T-cell (primary cell): ENCODE measurements around the gene UBALD2. TPM values are rescaled to one million over a fixed set of nuclear protein-coding genes. Genes with fewer than 3 reads are reported as not detected.

ENCODE experiments used
- ATAC-seq, 4 experiments: fragments of 200-7000 bp in 3 of 4; fragments of 150-1000 bp in 1 of 4; cut with Tn5 transposase; replicated peaks in 1 of 4; 1 replicate in 3 of 4; 2 replicates in 1 of 4; pipeline ENCODE4 v1.10.0; 2021; ENCODE audit warnings: moderate library complexity in 3 of 4, mild to moderate bottlenecking in 2 of 4, moderate number of reproducible peaks in 1 of 4
- CTCF ChIA-PET, 2 donors: fragments of 300-600 bp; sonication (Branson Sonifier 250); formaldehyde crosslinking; loops; one replicate each; lab custom pipeline; 2022; ENCODE audit warnings: antibody characterized with exemption in 2 of 2; lab: Charles Lee
- POLR2A ChIA-PET, 2 donors: fragments of 300-600 bp; sonication (Branson Sonifier 250); formaldehyde crosslinking; loops; one replicate each; lab custom pipeline; 2022; ENCODE audit warnings: antibody characterized with exemption in 2 of 2; lab: Charles Lee
- DNase-seq, 35 experiments: peaks; one replicate each; pipeline versions ENCODE4 v3.0.0 to v3.0.0-alpha.2; 2013 to 2023
- H3K27ac ChIP-seq: one replicate; pipeline ENCODE4 v1.5.1; 2013; ENCODE audit warnings: low read length
- H3K27me3 ChIP-seq, 2 experiments: replicated peaks in 1 of 2; 1 replicate in 1 of 2; 2 replicates in 1 of 2; pipeline versions ENCODE4 v1.6.1 to v1.7.0; 2013; ENCODE audit warnings: low read length in 1 of 2, mixed read lengths in 1 of 2; ENCODE audit not compliant: control insufficient read depth in 2 of 2, insufficient read depth in 2 of 2; ENCODE audit errors: extremely low read depth in 1 of 2
- H3K36me3 ChIP-seq, 2 donors: 1 replicate in 1 of 2; 2 replicates in 1 of 2; pipeline versions ENCODE4 v1.6.1 to v1.7.0; 2013; ENCODE audit warnings: low read length in 1 of 2; ENCODE audit not compliant: control insufficient read depth in 2 of 2, insufficient read depth in 1 of 2; ENCODE audit errors: extremely low read depth in 1 of 2
- H3K4me1 ChIP-seq, 2 experiments: 1 replicate in 1 of 2; 2 replicates in 1 of 2; pipeline versions ENCODE4 v1.6.1 to v1.7.0; 2013; ENCODE audit warnings: low read length in 2 of 2, mixed read lengths in 1 of 2; ENCODE audit not compliant: insufficient read depth in 2 of 2, control insufficient read depth in 1 of 2; ENCODE audit errors: extremely low read depth in 1 of 2
- H3K4me3 ChIP-seq, 2 donors: 1 replicate in 1 of 2; 2 replicates in 1 of 2; pipeline versions ENCODE4 v1.5.1 to v1.7.0; 2013; ENCODE audit warnings: mild to moderate bottlenecking in 2 of 2, low read length in 1 of 2, moderate library complexity in 1 of 2; ENCODE audit not compliant: control insufficient read depth in 1 of 2; ENCODE audit errors: extremely low read depth in 1 of 2
- H3K9me3 ChIP-seq: 2 replicates; pipeline ENCODE4 v1.7.0; 2013
- H3K27ac Mint-ChIP-seq, 2 donors: one replicate each; pipeline ENCODE4 v1.8.0; 2020 to 2021; ENCODE audit warnings: mild to moderate bottlenecking in 2 of 2, mixed read lengths in 2 of 2
- H3K27me3 Mint-ChIP-seq, 2 donors: one replicate each; pipeline ENCODE4 v1.8.0; 2021 to 2022; ENCODE audit warnings: mixed read lengths in 2 of 2
- H3K36me3 Mint-ChIP-seq: one replicate; pipeline ENCODE4 v1.8.0; 2021; ENCODE audit warnings: mixed read lengths
- H3K4me1 Mint-ChIP-seq, 3 donors: one replicate each; pipeline ENCODE4 v1.8.0; 2020 to 2022; ENCODE audit warnings: mixed read lengths in 3 of 3, mild to moderate bottlenecking in 1 of 3
- H3K4me3 Mint-ChIP-seq, 3 donors: one replicate each; pipeline ENCODE4 v1.8.0; 2020 to 2022; ENCODE audit warnings: mild to moderate bottlenecking in 3 of 3, mixed read lengths in 3 of 3, moderate library complexity in 3 of 3
- H3K9me3 Mint-ChIP-seq, 3 donors: one replicate each; pipeline ENCODE4 v1.8.0; 2020 to 2022; ENCODE audit warnings: mixed read lengths in 3 of 3
- WGBS: methylation state at CpG from one replicate; pipeline ENCODE4 v1.1.5; 2013; ENCODE audit warnings: missing lambda C conversion rate; ENCODE audit not compliant: insufficient coverage; 5-methylcytosine and 5-hydroxymethylcytosine counted together
- total RNA-seq, 35 experiments: library from RNA in 6 of 35; stranded (reverse) in 6 of 35; fragments of 120-200 nt in 1 of 35; gene quantifications; one replicate each; pipeline versions ENCODE4 v1.2.1 to v1.2.4 and lab custom pipeline; 2013 to 2026

Gene UBALD2
- total RNA-seq, 5 donors from 2014 or later (not counting 1 experiment from before 2014, with no cell fraction given) = 163 to 277 (median 177) TPM

- Mint-ChIP-seq H3K27ac (peak overlapping the region; percentile 95 to 96), H3K4me3 (peak overlapping the region; percentile 31 to 91 (median 85)), H3K4me1 (peaks cover 68 to 72% (median 70%) of the 10 kb centered on the region in 3 donors), H3K9me3 (no peaks in the 10 kb centered on the region), H3K36me3 (peaks cover 23% of the 10 kb centered on the region), H3K27me3 (no peaks in the 10 kb centered on the region)
- CTCF ChIA-PET = interaction anchor here in 1 of 2 donors (0.5 to 1.1 kb wide), 2 partner anchors 55 to 90 kb away, joined by 3 read pairs; no protein-coding TSS in a partner anchor
- WGBS = 52% methylated on average over 11 of the region's 26 CpGs
- DNase-seq = peak in 4 of 35 experiments; percentile 20 to 39 (median 38)
- no peaks in the 10 kb centered on the region for H3K9me3 ChIP-seq
- H3K36me3 ChIP-seq = peaks cover 0 to 28% of the 10 kb centered on the region in 2 donors
- H3K4me3 ChIP-seq = no peak overlapping the region
- POLR2A ChIA-PET = interaction anchor here (0.6 kb wide), 2 partner anchors 116 to 152 kb away, joined by 3 to 4 read pairs; no protein-coding TSS in a partner anchor
- no peak for ATAC-seq
- H3K27me3 ChIP-seq = no peaks in the 10 kb centered on the region
- peak overlapping the region; percentile 93 for H3K27ac ChIP-seq
- H3K4me1 ChIP-seq = peaks cover 44 to 90% of the 10 kb centered on the region in 2 experiments
These were observed 5.0 kb downstream of the UBALD2 start for GRCh38 chr17:76270127-76270592.

DNA sequence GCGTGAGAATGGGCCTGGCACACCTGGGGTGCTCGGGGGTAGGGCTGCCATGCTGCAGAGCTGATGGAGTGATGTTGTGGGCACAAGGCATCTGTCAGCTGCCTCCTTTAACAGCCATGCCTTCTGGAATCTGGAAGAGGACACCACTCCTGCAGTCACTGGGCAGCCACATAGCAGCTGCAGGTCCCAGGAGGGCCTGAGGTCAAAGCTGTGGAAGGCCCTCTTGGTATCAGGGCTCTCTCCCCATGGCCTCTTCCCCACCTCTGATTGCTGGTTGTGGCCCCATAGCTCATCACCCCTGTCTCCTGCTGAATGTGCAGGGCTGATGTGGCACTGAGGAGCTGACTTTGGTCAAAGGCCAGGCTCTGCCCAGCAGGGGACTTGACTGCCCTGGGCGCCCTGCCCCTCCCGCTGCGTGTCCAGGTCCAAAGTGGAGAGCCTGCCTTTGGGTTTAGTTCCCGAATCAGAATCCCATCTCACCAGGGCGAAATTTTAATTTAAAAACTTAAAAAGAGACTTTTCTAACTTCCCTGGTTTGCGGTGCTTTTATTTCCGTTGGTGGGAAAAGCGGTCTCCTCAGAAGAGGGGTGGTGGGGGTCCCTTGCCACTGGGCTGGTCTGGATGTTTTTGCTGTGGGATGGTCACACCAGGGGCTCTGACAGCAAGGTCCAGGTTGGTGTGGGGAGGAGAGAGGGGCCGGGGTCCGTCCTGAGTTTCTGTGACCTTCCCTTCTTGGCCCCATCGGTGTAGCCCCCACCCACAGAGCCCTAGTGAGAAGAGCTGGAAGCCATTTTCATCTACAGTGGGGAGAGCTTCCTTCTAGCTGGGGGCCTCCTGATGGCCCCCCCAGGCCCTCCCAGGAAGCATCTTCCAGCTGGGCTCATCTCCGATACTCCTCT, 5.9 kb downstream of the UBALD2 start:
- WGBS = 29% methylated on average over 4 of the region's 14 CpGs
- peak overlapping the region; percentile 7 to 48 for H3K4me3 ChIP-seq
- Mint-ChIP-seq H3K27me3 (no peaks in the 10 kb centered on the region), H3K4me1 (peaks cover 68 to 79% (median 75%) of the 10 kb centered on the region in 3 donors), H3K27ac (peak overlapping the region; percentile 85 to 90), H3K36me3 (peaks cover 23% of the 10 kb centered on the region), H3K4me3 (peak overlapping the region; percentile 63 to 79 (median 74)), H3K9me3 (no peaks in the 10 kb centered on the region)
- peak overlapping the region; percentile 93 for H3K27ac ChIP-seq
- no peaks in the 10 kb centered on the region for H3K27me3 ChIP-seq
- ChIA-PET POLR2A (interaction anchor here (0.5 to 1.0 kb wide), 7 partner anchors 8 to 152 kb away, joined by 3 to 4 read pairs (median 3); no protein-coding TSS in a partner anchor), CTCF (interaction anchor here in 1 of 2 donors (0.5 to 1.1 kb wide), 2 partner anchors 55 to 91 kb away, joined by 3 read pairs; no protein-coding TSS in a partner anchor)
- peaks cover 0 to 28% of the 10 kb centered on the region in 2 donors for H3K36me3 ChIP-seq
- H3K4me1 ChIP-seq = peaks cover 44 to 99% of the 10 kb centered on the region in 2 experiments
- ATAC-seq (peak in 2 of 4 experiments; percentile 4 to 12), DNase-seq (peak in 4 of 35 experiments; percentile 28 to 42 (median 38))
- no peaks in the 10 kb centered on the region for H3K9me3 ChIP-seq

- H3K27ac ChIP-seq = peak overlapping the region; percentile 93
- peak overlapping the region; percentile 41 to 48 for H3K4me3 ChIP-seq
- Mint-ChIP-seq H3K27me3 (no peaks in the 10 kb centered on the region), H3K36me3 (peaks cover 19% of the 10 kb centered on the region), H3K9me3 (no peaks in the 10 kb centered on the region), H3K27ac (peak overlapping the region; percentile 90 to 94), H3K4me1 (peaks cover 66 to 84% (median 78%) of the 10 kb centered on the region in 3 donors), H3K4me3 (peak overlapping the region; percentile 71 to 79 (median 74))
- peaks cover 42 to 93% of the 10 kb centered on the region in 2 experiments for H3K4me1 ChIP-seq
- CTCF ChIA-PET = no interaction called here
- peak; percentile 20 to 48 (median 41) for ATAC-seq
- no peaks in the 10 kb centered on the region for H3K9me3 ChIP-seq
- POLR2A ChIA-PET = interaction anchor here (0.5 to 1.0 kb wide), 5 partner anchors 9 to 66 kb away, joined by 3 read pairs; no protein-coding TSS in a partner anchor
- no peaks in the 10 kb centered on the region for H3K27me3 ChIP-seq
- peaks cover 0 to 26% of the 10 kb centered on the region in 2 donors for H3K36me3 ChIP-seq
- peak in 32 of 35 experiments; percentile 29 to 82 (median 50) for DNase-seq
- 4% methylated on average over 26 of the region's 38 CpGs for WGBS
These were observed 6.8 kb downstream of the UBALD2 start for GRCh38 chr17:76271669-76272540.

DNA sequence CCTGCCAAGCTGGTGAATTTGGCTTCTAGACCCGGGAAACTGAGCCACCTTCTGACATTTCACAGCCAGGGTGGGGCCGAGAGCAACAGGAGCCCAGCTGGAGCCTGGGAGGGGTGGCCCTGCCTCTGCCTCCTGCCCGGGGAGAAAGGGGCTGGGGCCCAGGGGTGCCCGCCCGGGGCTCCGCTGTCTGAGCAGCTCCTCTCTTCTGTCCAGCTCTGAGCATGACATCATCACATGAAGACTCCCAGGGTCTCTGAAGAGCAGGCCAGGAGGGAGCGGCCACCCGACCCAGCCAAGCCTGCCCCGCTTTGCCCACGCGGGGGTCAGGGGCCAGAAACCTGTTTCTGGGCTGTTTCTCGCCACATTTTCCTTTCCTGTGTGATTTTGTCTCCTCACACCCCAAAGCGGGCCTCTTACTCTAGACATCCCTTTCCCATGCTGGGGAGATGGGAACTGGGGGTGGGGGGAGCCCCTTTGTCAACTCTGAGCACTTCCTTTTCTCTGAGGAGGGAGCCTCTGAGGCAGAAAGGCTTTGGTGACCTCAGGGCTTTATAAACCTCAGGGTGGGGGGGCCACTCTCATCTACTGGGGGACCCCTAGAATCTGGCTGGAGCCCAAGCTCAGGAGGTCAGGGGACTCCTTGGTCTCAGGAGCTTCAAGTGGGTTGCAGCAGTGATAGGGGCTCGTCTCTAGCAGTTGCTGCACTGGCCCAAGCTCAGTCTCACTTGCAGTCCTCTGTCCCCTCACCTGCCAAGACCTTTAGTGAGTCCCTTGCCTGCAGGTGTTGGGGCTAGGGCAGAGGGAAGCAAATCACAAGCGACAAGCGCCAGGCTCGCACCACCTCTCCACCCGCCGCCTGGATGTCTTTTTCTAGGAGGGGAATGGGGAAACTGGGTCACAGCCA, 7.6 kb downstream of the UBALD2 start:
- peaks cover 0 to 22% of the 10 kb centered on the region in 2 donors for H3K36me3 ChIP-seq
- H3K4me1 ChIP-seq = peaks cover 38 to 84% of the 10 kb centered on the region in 2 experiments
- no peaks in the 10 kb centered on the region for H3K27me3 Mint-ChIP-seq
- 11% methylated on average over 12 of the region's 19 CpGs for WGBS
- no peaks in the 10 kb centered on the region for H3K27me3 ChIP-seq
- CTCF ChIA-PET = no interaction called here
- peak overlapping the region; percentile 71 to 79 (median 74) for H3K4me3 Mint-ChIP-seq
- H3K4me1 Mint-ChIP-seq = peaks cover 64 to 79% (median 72%) of the 10 kb centered on the region in 3 donors
- POLR2A ChIA-PET = interaction anchor here (0.5 to 1.0 kb wide), 4 partner anchors 44 to 950 kb away, joined by 3 to 7 read pairs (median 4); no protein-coding TSS in a partner anchor
- peak overlapping the region; percentile 93 for H3K27ac ChIP-seq
- no peaks in the 10 kb centered on the region for H3K9me3 ChIP-seq
- DNase-seq (peak in 8 of 35 experiments; percentile 23 to 57 (median 34)), ATAC-seq (peak in 3 of 4 experiments; percentile 6 to 28 (median 21))
- H3K4me3 ChIP-seq = peak overlapping the region; percentile 26 to 48
- peaks cover 14% of the 10 kb centered on the region for H3K36me3 Mint-ChIP-seq
- H3K27ac Mint-ChIP-seq = peak overlapping the region; percentile 93 to 94
- H3K9me3 Mint-ChIP-seq = no peaks in the 10 kb centered on the region

- H3K4me1 Mint-ChIP-seq = peaks cover 60 to 73% (median 65%) of the 10 kb centered on the region in 3 donors
- Histone ChIP-seq H3K27me3 (no peaks in the 10 kb centered on the region), H3K4me3 (no peak overlapping the region), H3K4me1 (peaks cover 36 to 76% of the 10 kb centered on the region in 2 experiments), H3K27ac (peak overlapping the region; percentile 93), H3K9me3 (no peaks in the 10 kb centered on the region), H3K36me3 (peaks cover 0 to 19% of the 10 kb centered on the region in 2 donors)
- POLR2A ChIA-PET = interaction anchor here (0.5 to 1.0 kb wide), 2 partner anchors 131 to 950 kb away, joined by 4 to 7 read pairs; no protein-coding TSS in a partner anchor
- H3K27ac Mint-ChIP-seq = peak overlapping the region; percentile 93 to 94
- H3K4me3 Mint-ChIP-seq = peak overlapping the region in 1 of 3 donors; percentile 74
- DNase-seq (no peak), ATAC-seq (no peak)
- CTCF ChIA-PET = no interaction called here
- no peaks in the 10 kb centered on the region for H3K9me3 Mint-ChIP-seq
- no peaks in the 10 kb centered on the region for H3K27me3 Mint-ChIP-seq
- 88% methylated on average over 20 of the region's 26 CpGs for WGBS
- peaks cover 9% of the 10 kb centered on the region for H3K36me3 Mint-ChIP-seq
These were observed 8.4 kb downstream of the UBALD2 start for GRCh38 chr17:76273445-76274111.
